Endodermal cell (in vitro differentiated cells): ENCODE data around the gene FANCB. TPM values are rescaled to one million over a fixed set of nuclear protein-coding genes. Genes with fewer than 3 reads are reported as not detected.

Source experiments
- DNase-seq: peaks from one replicate; pipeline ENCODE4 v3.0.0-alpha.2; 2017
- H3K27ac ChIP-seq: 2 replicates; pipeline ENCODE4 v1.5.1; 2013; ENCODE audit warnings: mild to moderate bottlenecking, low read depth, low read length, moderate library complexity
- H3K27me3 ChIP-seq: 2 replicates; pipeline ENCODE4 v1.6.1; 2013; ENCODE audit warnings: mild to moderate bottlenecking, low read length, moderate library complexity; ENCODE audit not compliant: insufficient read depth, control insufficient read depth, poor library complexity, severe bottlenecking
- H3K36me3 ChIP-seq: 2 replicates; pipeline ENCODE4 v1.7.0; 2013; ENCODE audit warnings: mild to moderate bottlenecking, low read length, moderate library complexity; ENCODE audit not compliant: control insufficient read depth, insufficient read depth
- H3K4me1 ChIP-seq: one replicate; pipeline ENCODE4 v1.7.0; 2013; ENCODE audit warnings: low read length; ENCODE audit not compliant: control insufficient read depth, insufficient read depth
- H3K4me3 ChIP-seq: 2 replicates; pipeline ENCODE4 v1.5.1; 2013; ENCODE audit warnings: mild to moderate bottlenecking, low read length, moderate library complexity
- H3K9ac ChIP-seq: 2 replicates; pipeline ENCODE4 v1.6.1; 2013; ENCODE audit warnings: mild to moderate bottlenecking, low read length, moderate library complexity; ENCODE audit not compliant: poor library complexity, severe bottlenecking; ENCODE audit errors: extremely low read depth
- H3K9me3 ChIP-seq: 2 replicates; pipeline ENCODE4 v1.6.1; 2013; ENCODE audit warnings: mild to moderate bottlenecking, low read length, moderate library complexity; ENCODE audit not compliant: control insufficient read depth
- H3K27ac Mint-ChIP-seq: 2 replicates; pipeline ENCODE4 v1.8.0; 2020; ENCODE audit warnings: mixed read lengths
- H3K27me3 Mint-ChIP-seq: 2 replicates; pipeline ENCODE4 v1.8.0; 2021; ENCODE audit warnings: mild to moderate bottlenecking, mixed read lengths; ENCODE audit not compliant: insufficient read depth
- H3K36me3 Mint-ChIP-seq: 2 replicates; pipeline ENCODE4 v1.8.0; 2020; ENCODE audit warnings: low read depth, mixed read lengths
- H3K4me1 Mint-ChIP-seq: 2 replicates; pipeline ENCODE4 v1.8.0; 2020; ENCODE audit warnings: mixed read lengths
- H3K4me3 Mint-ChIP-seq: 2 replicates; pipeline ENCODE4 v1.8.0; 2020; ENCODE audit warnings: mild to moderate bottlenecking, moderate library complexity, mixed read lengths
- H3K9me3 Mint-ChIP-seq: 2 replicates; pipeline ENCODE4 v1.8.0; 2020; ENCODE audit warnings: mild to moderate bottlenecking, mixed read lengths
- CTCF ChIP-seq: fragments of 200-600 bp; sonication (generic); conservative IDR thresholded peaks from 2 replicates; pipeline ENCODE4 v1.5.0; 2021; ENCODE audit warnings: antibody characterized with exemption, mild to moderate bottlenecking
- WGBS, 2 experiments: methylation state at CpG; one replicate each; pipeline versions ENCODE4 v1.1.5 to v1.1.7; 2013; ENCODE audit warnings: missing lambda C conversion rate in 2 of 2, mixed read lengths in 1 of 2; ENCODE audit not compliant: insufficient coverage in 1 of 2, insufficient read length in 1 of 2; 5-methylcytosine and 5-hydroxymethylcytosine counted together
- total RNA-seq, 2 donors: library from RNA; stranded (reverse); fragmentation: NEBNext Ultra II Directional in 1 of 2; extraction: Animal tissue kit (Norgen Biotek cat#: 25700) in 1 of 2; gene quantifications; 2 replicates in 1 of 2; 3 replicates in 1 of 2; pipeline ENCODE4 v1.2.1, GENCODE V29; 2021

The FANCB gene
- total RNA-seq, 2 donors from 2014 or later: 12.8 to 15.2 TPM

GRCh38 chrX:14832586-14832985 is 40.3 kb downstream of the FANCB start:
- Histone ChIP-seq H3K4me3 (no peak overlapping the region), H3K36me3 (peaks cover 12% of the 10 kb centered on the region), H3K27ac (no peak overlapping the region), H3K4me1 (no peaks in the 10 kb centered on the region), H3K9ac (no peak overlapping the region), H3K9me3 (peaks cover 17% of the 10 kb centered on the region), H3K27me3 (no peaks in the 10 kb centered on the region)
- peaks cover 65% of the 10 kb centered on the region for H3K9me3 Mint-ChIP-seq
- TF ChIP-seq CTCF: no peak
- H3K27ac Mint-ChIP-seq: no peak overlapping the region
- H3K4me1 Mint-ChIP-seq: no peaks in the 10 kb centered on the region
- no peak overlapping the region for H3K4me3 Mint-ChIP-seq
- H3K27me3 Mint-ChIP-seq: no peaks in the 10 kb centered on the region
- DNase-seq: no peak
- H3K36me3 Mint-ChIP-seq: peaks cover 32% of the 10 kb centered on the region

GRCh38 chrX:14832151-14832550 is 40.7 kb downstream of the FANCB start:
- Histone ChIP-seq H3K4me1 (no peaks in the 10 kb centered on the region), H3K9ac (no peak overlapping the region), H3K27me3 (no peaks in the 10 kb centered on the region), H3K27ac (no peak overlapping the region), H3K9me3 (peaks cover 17% of the 10 kb centered on the region), H3K36me3 (peaks cover 12% of the 10 kb centered on the region), H3K4me3 (no peak overlapping the region)
- no peak for TF ChIP-seq CTCF
- peaks cover 68% of the 10 kb centered on the region for H3K9me3 Mint-ChIP-seq
- H3K27ac Mint-ChIP-seq: no peak overlapping the region
- WGBS, 2 experiments: 69% methylated on average over 2 of the region's 2 CpGs; no CpG with 5 or more reads in 1 of the 2 experiments
- DNase-seq: no peak
- H3K4me1 Mint-ChIP-seq: no peaks in the 10 kb centered on the region
- H3K4me3 Mint-ChIP-seq: no peak overlapping the region
- H3K36me3 Mint-ChIP-seq: peaks cover 32% of the 10 kb centered on the region
- no peaks in the 10 kb centered on the region for H3K27me3 Mint-ChIP-seq

- WGBS, 2 experiments: 92% methylated on average over 2 of the region's 2 CpGs; no CpG with 5 or more reads in 1 of the 2 experiments
- Histone ChIP-seq H3K9me3 (peaks cover 17% of the 10 kb centered on the region), H3K27me3 (no peaks in the 10 kb centered on the region), H3K9ac (no peak overlapping the region), H3K27ac (no peak overlapping the region), H3K36me3 (no peaks in the 10 kb centered on the region), H3K4me1 (no peaks in the 10 kb centered on the region), H3K4me3 (peak overlapping the region; percentile 49)
- Mint-ChIP-seq H3K36me3 (peaks cover 17% of the 10 kb centered on the region), H3K4me1 (no peaks in the 10 kb centered on the region), H3K27me3 (no peaks in the 10 kb centered on the region), H3K9me3 (peaks cover 57% of the 10 kb centered on the region), H3K27ac (no peak overlapping the region), H3K4me3 (no peak overlapping the region)
- no peak for TF ChIP-seq CTCF
- DNase-seq: no peak
These were observed 43.2 kb downstream of the FANCB start for GRCh38 chrX:14829643-14830042.
